DND-41 (cell line): ENCODE measurements around the gene MYH7B.

Experiments
- ATAC-seq: fragments of 200-7000 bp; cut with Tn5 transposase; 3 replicates; pipeline ENCODE4 v1.9.1; 2021; ENCODE audit warnings: low read depth; ENCODE audit not compliant: insufficient read depth
- DNase-seq: peaks from one replicate; pipeline ENCODE4 v3.0.0-alpha.2; 2020
- H2AFZ ChIP-seq: 2 replicates; pipeline ENCODE4 v1.6.0; 2012; ENCODE audit warnings: low read depth, low read length
- H3K27ac ChIP-seq: 2 replicates; pipeline ENCODE4 v1.5.1; 2012; ENCODE audit warnings: low read length, inconsistent platforms
- H3K27me3 ChIP-seq: fragments of 200-600 bp; sonication (generic); 2 replicates; pipeline ENCODE4 v1.6.0; 2012; ENCODE audit warnings: low read length, mild to moderate bottlenecking, inconsistent platforms; ENCODE audit not compliant: insufficient read depth, poor library complexity
- H3K36me3 ChIP-seq: 2 replicates; pipeline ENCODE4 v1.5.1; 2012; ENCODE audit warnings: low read length, inconsistent platforms; ENCODE audit not compliant: insufficient read depth
- H3K4me1 ChIP-seq: 2 replicates; pipeline ENCODE4 v1.5.1; 2012; ENCODE audit warnings: mild to moderate bottlenecking, low read length; ENCODE audit not compliant: insufficient read depth
- H3K4me2 ChIP-seq: 2 replicates; pipeline ENCODE4 v1.6.0; 2012; ENCODE audit warnings: mild to moderate bottlenecking, moderate library complexity, low read length, inconsistent platforms; ENCODE audit not compliant: insufficient read depth
- H3K4me3 ChIP-seq, 2 experiments: fragments of 200-600 bp in 1 of 2; shearing (Covaris generic) in 1 of 2; 2 replicates each; pipeline ENCODE4 v1.5.1; 2012 to 2016; ENCODE audit warnings: inconsistent platforms in 2 of 2, low read length in 2 of 2, mild to moderate bottlenecking in 2 of 2, low read depth in 1 of 2, moderate library complexity in 1 of 2
- H3K79me2 ChIP-seq: 2 replicates; pipeline ENCODE4 v1.6.0; 2012; ENCODE audit warnings: low read length, inconsistent platforms; ENCODE audit not compliant: insufficient read depth
- H3K9ac ChIP-seq: 2 replicates; pipeline ENCODE4 v1.6.0; 2012; ENCODE audit warnings: low read depth, mild to moderate bottlenecking, inconsistent platforms, low read length, moderate library complexity
- H3K9me3 ChIP-seq: 2 replicates; pipeline ENCODE4 v1.5.1; 2012; ENCODE audit warnings: low read length, moderate library complexity, mild to moderate bottlenecking, inconsistent platforms; ENCODE audit not compliant: insufficient read depth, severe bottlenecking
- H4K20me1 ChIP-seq: 2 replicates; pipeline ENCODE4 v1.6.0; 2012; ENCODE audit warnings: low read length; ENCODE audit not compliant: insufficient read depth
- EZH2 ChIP-seq: IDR thresholded peaks from 3 replicates; pipeline ENCODE4 v1.6.1; 2012; ENCODE audit warnings: borderline replicate concordance, low read depth, mild to moderate bottlenecking, moderate library complexity, low read length, inconsistent platforms; ENCODE audit not compliant: severe bottlenecking
- TF ChIP-seq, protein P1 (sequence below): IDR thresholded peaks from 2 replicates; pipeline ENCODE4 v1.5.1; 2012; ENCODE audit warnings: borderline replicate concordance, low read length, moderate library complexity, mild to moderate bottlenecking; ENCODE audit not compliant: poor library complexity, severe bottlenecking; ENCODE audit errors: extremely low read depth

Gene MYH7B

DNA sequence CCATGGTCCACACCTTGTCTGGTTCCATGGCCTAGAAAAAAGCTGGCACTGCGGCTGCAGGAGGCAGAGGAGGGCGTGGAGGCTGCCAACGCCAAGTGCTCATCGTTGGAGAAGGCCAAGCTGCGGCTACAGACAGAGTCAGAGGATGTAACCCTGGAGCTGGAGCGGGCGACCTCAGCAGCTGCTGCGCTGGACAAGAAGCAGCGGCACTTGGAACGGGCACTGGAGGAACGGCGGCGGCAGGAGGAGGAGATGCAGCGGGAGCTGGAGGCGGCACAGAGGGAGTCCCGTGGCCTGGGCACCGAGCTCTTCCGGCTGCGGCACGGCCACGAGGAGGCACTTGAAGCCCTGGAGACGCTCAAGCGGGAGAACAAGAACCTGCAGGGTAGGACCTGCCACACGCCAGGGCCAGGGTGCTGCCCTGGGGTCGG lies 43.4 kb downstream of the MYH7B start:
- no peak overlapping the region for H3K4me3 ChIP-seq
- H3K4me2 ChIP-seq: no peak overlapping the region
- no peaks in the 10 kb centered on the region for H3K27me3 ChIP-seq
- no peaks in the 10 kb centered on the region for H3K79me2 ChIP-seq
- DNase-seq (no peak), ATAC-seq (no peak)
- no peak overlapping the region for H3K9ac ChIP-seq
- H3K27ac ChIP-seq: no peak overlapping the region
- TF ChIP-seq, protein P1, sequence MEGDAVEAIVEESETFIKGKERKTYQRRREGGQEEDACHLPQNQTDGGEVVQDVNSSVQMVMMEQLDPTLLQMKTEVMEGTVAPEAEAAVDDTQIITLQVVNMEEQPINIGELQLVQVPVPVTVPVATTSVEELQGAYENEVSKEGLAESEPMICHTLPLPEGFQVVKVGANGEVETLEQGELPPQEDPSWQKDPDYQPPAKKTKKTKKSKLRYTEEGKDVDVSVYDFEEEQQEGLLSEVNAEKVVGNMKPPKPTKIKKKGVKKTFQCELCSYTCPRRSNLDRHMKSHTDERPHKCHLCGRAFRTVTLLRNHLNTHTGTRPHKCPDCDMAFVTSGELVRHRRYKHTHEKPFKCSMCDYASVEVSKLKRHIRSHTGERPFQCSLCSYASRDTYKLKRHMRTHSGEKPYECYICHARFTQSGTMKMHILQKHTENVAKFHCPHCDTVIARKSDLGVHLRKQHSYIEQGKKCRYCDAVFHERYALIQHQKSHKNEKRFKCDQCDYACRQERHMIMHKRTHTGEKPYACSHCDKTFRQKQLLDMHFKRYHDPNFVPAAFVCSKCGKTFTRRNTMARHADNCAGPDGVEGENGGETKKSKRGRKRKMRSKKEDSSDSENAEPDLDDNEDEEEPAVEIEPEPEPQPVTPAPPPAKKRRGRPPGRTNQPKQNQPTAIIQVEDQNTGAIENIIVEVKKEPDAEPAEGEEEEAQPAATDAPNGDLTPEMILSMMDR: no peak
- no peak for TF ChIP-seq EZH2
- H3K4me1 ChIP-seq: no peaks in the 10 kb centered on the region
- H3K36me3 ChIP-seq: peaks cover 93% of the 10 kb centered on the region
- no peak overlapping the region for H2AFZ ChIP-seq
- no peaks in the 10 kb centered on the region for H3K9me3 ChIP-seq
- peaks cover 41% of the 10 kb centered on the region for H4K20me1 ChIP-seq

DNA sequence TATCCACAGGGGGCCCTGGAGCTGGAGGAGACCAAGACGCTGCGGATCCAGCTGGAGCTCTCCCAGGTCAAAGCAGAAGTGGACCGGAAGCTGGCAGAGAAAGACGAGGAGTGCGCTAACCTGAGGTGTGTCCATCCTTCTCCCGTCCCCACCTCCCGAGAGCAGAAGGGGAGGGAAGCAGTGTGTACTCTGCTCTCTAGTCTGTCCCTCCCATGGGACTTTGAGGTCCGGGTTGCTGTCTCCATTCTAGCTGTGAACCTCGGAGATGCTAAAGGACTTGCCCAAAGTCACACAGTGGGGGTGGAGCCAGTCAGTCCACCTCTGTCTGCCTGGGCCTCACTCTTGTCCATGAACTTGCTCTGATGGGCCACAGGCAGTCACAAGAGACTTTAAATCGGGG lies 44.1 kb downstream of the MYH7B start:
- H3K4me3 ChIP-seq: no peak overlapping the region
- no peak for TF ChIP-seq EZH2
- TF ChIP-seq, protein P1: no peak
- H2AFZ ChIP-seq: no peak overlapping the region
- no peak overlapping the region for H3K27ac ChIP-seq
- no peaks in the 10 kb centered on the region for H3K79me2 ChIP-seq
- peaks cover 93% of the 10 kb centered on the region for H3K36me3 ChIP-seq
- no peaks in the 10 kb centered on the region for H3K27me3 ChIP-seq
- no peak overlapping the region for H3K4me2 ChIP-seq
- DNase-seq: no peak
- no peak overlapping the region for H3K9ac ChIP-seq
- ATAC-seq: no peak
- H3K4me1 ChIP-seq: no peaks in the 10 kb centered on the region
- peaks cover 45% of the 10 kb centered on the region for H4K20me1 ChIP-seq
- H3K9me3 ChIP-seq: no peaks in the 10 kb centered on the region

DNA sequence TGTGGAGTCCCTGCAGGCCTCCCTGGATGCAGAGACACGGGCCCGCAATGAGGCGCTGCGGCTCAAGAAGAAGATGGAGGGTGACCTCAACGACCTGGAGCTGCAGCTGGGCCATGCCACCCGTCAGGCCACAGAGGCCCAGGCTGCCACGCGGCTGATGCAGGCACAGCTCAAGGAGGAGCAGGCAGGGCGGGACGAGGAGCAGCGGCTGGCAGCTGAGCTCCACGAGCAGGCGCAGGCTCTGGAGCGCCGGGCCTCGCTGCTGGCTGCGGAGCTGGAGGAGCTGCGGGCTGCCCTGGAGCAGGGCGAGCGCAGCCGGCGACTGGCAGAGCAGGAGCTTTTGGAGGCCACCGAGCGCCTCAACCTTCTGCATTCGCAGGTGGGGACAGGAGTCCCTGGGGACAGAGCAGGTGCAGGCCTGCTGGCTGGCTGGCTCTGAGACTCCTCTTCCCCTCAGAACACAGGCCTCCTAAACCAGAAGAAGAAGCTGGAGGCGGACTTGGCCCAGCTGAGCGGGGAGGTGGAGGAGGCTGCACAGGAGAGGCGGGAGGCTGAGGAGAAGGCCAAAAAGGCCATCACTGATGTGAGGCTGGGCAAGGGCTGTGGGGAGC lies 44.7 kb downstream of the MYH7B start:
- ATAC-seq (0 out of 3 replicates have a peak, but pooled peaks have one; percentile 7), DNase-seq (no peak)
- H4K20me1 ChIP-seq: peaks cover 45% of the 10 kb centered on the region
- no peaks in the 10 kb centered on the region for H3K4me1 ChIP-seq
- no peaks in the 10 kb centered on the region for H3K27me3 ChIP-seq
- no peaks in the 10 kb centered on the region for H3K9me3 ChIP-seq
- peaks cover 93% of the 10 kb centered on the region for H3K36me3 ChIP-seq
- no peak for TF ChIP-seq EZH2
- TF ChIP-seq, protein P1: no peak
- H3K9ac ChIP-seq: no peak overlapping the region
- no peak overlapping the region for H3K27ac ChIP-seq
- H2AFZ ChIP-seq: no peak overlapping the region
- no peaks in the 10 kb centered on the region for H3K79me2 ChIP-seq
- no peak overlapping the region for H3K4me3 ChIP-seq
- no peak overlapping the region for H3K4me2 ChIP-seq
